NCI-H2196 treated with DMSO at 0.1 percent for 48 hours (cell line): ENCODE data around the gene LRCH3.

Experiments used
- DNase-seq: peaks from one replicate; lab custom pipeline; 2025; ENCODE audit not compliant: unreplicated experiment; lab: John Stamatoyannopoulos, UW

The LRCH3 gene

DNA sequence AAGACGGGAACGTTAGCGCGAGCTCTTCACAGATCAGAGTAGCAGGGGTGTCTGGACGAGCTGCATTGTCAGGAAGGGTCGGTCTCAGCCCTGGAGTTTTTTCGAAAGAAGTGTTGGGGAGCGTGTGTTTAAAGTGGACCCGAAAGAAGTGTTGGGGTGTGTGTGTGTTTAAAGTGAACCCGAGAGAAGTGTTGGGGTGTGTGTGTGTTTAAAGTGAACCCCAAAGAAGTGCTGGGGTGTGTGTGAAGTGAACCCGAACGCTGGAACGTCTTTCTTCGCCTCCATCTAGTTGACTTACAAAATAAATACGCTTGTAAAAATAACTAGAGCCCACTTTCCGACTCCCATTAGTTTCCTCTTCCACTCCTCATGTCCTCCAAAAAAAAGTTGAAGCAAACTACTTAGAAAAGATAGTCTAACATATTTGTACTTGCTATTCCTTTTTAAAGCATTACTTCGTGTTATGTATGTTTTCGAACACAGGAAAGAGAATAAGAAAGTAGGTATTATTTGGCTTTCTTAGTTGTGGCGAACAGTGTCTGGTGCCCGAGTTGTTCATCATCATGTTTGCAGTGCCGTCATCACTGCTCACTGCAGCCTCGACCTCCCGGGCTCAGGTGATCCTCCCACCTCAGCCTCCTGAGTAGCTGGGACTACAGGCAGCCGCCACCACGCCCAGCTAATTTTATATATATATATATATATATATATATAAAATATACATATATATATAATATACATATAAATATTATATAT, 1.0 kb downstream of the LRCH3 start:
- DNase-seq = no peak

GRCh38 chr3:197793247-197793646, 2.2 kb downstream of the LRCH3 start:
- DNase-seq = no peak

DNA sequence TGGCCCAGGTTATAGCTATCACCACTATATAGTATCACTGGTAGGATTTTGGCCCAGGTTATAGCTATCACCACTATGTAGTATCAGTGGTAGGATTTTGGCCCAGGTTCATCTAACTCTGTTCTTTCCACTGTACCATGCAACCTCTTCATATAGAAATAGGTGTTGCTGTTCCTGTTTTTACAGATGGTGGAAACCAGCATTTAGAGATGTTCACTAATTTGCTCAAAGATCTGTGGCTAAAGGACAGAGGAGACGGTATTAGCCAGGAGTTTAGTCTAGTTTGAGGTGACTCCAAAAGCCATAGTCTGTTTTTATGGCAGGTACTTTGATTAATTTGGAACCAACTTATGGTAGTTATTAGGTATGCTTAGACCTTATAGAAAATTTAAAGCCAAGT, 3.1 kb downstream of the LRCH3 start:
- no peak for DNase-seq

DNA sequence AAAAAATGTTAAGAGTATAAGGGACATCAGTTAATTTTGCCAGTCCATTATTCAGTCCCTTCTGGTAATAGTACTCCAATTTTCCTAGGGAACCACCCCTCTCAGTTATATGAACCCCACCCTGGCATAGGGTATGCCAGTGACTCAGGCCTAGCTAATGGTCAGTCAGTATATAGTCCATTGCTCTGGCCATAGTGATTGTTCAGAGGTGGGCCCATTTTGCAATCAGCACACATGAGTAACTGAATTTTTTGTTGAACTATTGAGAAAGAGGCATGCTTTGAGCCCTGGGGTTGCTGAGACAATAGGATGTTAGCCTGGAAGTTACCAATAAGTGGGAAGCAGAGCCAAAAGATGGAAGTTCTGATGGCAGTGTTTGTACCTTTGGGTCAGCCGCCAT, 4.1 kb downstream of the LRCH3 start:
- DNase-seq = no peak

- DNase-seq = no peak
Measured at GRCh38 chr3:197796087-197796486, 5.0 kb downstream of the LRCH3 start.

GRCh38 chr3:197798863-197799262, 7.8 kb downstream of the LRCH3 start:
- DNase-seq = no peak

GRCh38 chr3:197800379-197800778, 9.3 kb downstream of the LRCH3 start:
- DNase-seq = no peak

DNA sequence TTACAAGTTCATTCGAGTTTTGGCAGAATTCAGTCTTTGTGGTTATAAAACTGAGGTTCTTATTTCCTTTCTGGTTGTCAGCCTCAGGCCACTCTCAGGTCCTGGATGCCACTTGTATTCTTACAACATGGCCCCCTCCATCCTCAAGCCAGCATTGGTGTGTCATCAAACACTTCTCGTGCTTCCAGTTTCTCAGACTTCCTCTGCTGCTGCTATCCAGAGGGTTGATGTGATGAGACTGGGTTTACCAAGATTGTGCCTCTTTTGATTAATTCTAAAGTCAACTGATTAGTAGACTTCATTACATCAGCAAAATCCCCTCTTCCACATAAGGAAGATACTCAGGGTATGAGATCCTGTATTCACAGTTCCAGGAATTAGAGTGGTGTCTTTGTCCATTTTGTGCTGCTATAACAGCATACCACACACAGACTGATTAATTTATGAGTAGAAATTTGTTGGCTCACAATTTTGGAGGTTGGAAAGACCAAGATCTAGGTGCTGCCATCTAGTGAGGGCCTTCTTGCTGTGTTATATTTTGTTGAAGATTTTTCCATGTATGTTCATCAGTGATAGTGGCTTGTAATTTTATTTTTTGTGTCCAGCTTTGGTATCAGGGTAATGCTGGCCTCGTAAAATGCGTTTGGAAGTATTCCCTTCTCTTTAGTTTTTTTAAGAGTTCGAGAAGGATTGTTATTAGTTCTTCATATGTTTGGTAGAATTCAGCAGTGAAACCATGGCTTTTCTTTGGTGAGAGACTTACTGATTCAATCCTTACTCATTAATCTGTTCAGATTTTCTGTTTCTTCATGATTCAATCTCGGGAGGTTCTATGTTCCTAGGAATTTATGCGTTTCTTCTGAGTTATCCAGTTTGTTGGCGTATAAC, 11.1 kb downstream of the LRCH3 start:
- no peak for DNase-seq

GRCh38 chr3:197802779-197803459, 11.9 kb downstream of the LRCH3 start:
- DNase-seq = no peak

DNA sequence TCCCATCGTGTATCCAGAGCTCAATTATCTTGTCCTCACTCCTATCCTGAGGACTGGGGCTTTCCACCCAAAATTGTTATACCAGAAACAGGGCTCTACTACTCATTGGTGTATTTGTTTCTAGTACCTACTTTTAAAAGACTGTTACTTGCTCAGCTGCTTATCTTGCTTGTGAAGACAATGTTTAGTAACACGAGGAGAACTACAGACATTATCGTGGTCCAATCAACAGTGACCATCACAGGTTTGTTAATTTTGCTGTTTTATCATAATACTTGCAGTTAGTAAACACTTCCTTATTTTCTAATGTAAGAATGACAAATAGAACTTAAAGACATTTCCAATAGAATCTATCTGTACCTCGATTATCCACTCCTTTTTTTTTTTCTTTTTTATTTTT, 13.5 kb downstream of the LRCH3 start:
- DNase-seq = no peak

DNA sequence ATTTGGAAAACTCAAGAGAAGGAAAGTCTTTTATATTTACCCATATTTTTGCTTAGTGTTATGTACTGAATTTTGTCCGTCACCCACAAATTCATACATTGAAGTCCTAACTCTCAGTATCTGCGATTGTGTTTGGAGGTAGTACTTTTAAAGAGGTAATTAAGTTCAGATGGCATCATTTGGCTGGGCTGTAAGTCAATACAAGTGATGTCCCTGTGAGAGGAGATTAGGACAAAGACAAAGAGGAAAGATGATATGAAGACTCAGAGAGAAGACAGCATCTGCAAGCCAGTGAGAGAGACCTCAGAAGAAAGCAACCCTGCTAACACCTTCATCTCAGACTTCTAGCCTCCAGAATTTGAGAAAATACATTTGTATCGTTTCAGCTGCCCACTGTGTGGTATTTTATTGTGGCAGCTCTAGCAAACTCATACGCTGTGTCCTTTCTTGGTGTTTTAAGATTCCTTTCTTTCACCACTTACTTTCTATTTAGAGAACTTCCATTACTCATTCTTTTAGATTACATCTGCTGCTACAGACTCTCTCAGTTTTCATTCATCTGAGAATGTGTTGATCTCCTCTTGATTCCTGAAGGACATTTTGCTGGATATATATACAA, 17.0 kb downstream of the LRCH3 start:
- no peak for DNase-seq

DNA sequence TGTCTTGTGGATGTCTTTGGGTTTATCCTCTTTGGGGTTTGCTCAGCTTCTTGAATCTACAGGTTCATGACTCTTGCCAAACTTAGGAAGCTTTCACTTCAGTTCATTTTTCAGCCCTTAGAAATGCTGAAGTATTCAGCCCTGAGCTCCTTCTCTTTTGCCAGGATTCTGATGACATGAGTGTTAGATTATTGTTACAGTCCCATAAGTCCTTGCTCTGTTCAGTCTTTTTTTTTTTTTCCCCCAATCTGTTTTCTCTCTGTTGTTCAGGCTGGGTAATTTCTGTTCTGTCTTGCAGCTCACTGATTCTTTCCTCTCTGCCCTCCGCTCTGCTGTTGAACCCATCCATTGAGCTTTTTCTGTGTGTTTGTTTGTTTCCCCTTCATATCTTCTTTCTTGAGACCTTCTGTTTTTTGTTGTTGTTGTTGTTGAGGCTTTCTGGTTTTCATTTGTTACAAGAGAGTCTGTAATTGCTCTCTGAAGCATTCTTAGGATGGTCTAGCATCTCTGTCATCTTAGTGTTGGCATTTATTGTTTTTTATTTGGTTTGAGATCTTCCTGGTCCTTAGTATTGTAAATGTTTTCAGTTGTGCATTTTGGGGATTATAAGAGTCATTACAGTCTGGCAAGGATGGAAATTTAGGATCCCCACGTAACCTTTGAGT, 18.4 kb downstream of the LRCH3 start:
- no peak for DNase-seq

DNA sequence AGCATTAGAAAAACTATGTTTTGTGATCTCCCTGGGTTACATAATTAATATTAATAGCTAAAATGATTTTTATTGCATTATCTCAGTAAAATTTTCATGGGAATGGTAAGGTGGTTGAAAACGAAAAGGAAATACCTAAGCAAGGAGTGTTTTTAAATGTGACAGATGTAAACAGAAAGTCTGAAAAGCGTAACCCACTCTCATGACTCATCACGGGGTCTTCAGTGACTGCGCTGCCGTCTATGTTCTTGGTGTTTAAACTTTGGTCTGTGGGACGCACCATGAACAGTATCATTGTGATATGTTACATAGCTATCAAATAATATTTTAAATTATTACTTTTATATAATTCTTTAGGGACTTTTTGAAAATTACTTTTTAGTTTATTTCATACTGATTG, 19.8 kb downstream of the LRCH3 start:
- DNase-seq = no peak

GRCh38 chr3:197811343-197811742, 20.3 kb downstream of the LRCH3 start:
- DNase-seq = no peak

GRCh38 chr3:197814372-197814771, 23.3 kb downstream of the LRCH3 start:
- DNase-seq = no peak

- no peak for DNase-seq
Measured at GRCh38 chr3:197820550-197821335, 29.7 kb downstream of the LRCH3 start.

GRCh38 chr3:197829397-197830045, 38.5 kb downstream of the LRCH3 start:
- DNase-seq = no peak

DNA sequence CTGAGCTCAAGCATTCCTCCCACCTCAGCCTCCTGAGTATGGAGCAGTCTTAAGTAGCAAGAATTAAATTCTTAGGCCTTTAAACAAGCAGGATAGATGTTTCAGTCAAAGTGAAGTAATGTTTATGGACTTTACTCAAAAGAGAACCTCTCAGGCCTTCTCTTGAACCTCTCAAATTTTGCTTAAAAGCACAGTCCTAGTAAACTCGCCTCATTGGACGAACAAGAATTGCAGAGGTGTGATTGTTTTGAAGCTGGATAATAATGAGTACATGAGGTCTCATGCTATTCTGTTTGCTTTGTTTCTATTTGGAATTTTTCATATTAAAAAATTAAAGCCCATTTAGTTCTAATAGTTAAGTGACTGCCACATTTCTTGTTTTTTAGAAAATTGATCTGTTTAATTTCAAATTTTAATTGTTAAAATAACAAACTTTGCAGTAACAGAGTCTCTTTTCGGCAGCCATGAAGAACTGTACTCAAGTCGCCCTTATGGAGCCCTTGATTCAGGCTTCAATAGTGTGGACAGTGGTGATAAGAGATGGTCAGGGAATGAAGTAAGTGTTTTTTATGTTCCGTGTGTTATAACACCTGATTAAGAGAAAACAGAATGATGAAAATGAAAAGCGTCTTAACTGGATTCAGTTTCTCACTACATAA, 39.4 kb downstream of the LRCH3 start:
- no peak for DNase-seq

- DNase-seq = no peak
Measured at GRCh38 chr3:197830967-197831313, 39.9 kb downstream of the LRCH3 start.
